ENCODE data around the gene IL17F.

- TF ChIP-seq POLR2A (IDR thresholded peaks at IDR 0.05; ENCODE audit: control extremely low read depth in 1 of 2, low read depth in 2 of 2, low read length in 2 of 2) (no peak), POLR2AphosphoS5 (IDR thresholded peaks at IDR 0.05; ENCODE audit: low read depth, low read length) (no peak), JUND (IDR thresholded peaks at IDR 0.05; ENCODE audit: low read length) (no peak), SP2 (IDR thresholded peaks at IDR 0.05; ENCODE audit: low read length) (no peak), SP1 (IDR thresholded peaks at IDR 0.05; ENCODE audit: low read depth, low read length) (no peak), RAD21 (IDR thresholded peaks at IDR 0.05 in 1 of 2, conservative IDR thresholded peaks at IDR 0.05 in 1 of 2; ENCODE audit: low read depth in 2 of 2, low read length in 2 of 2) (peak; percentile 39 to 50), BRCA1 (IDR thresholded peaks at IDR 0.05; ENCODE audit: low read depth, low read length) (no peak)
- TF ChIP-seq, protein P1, sequence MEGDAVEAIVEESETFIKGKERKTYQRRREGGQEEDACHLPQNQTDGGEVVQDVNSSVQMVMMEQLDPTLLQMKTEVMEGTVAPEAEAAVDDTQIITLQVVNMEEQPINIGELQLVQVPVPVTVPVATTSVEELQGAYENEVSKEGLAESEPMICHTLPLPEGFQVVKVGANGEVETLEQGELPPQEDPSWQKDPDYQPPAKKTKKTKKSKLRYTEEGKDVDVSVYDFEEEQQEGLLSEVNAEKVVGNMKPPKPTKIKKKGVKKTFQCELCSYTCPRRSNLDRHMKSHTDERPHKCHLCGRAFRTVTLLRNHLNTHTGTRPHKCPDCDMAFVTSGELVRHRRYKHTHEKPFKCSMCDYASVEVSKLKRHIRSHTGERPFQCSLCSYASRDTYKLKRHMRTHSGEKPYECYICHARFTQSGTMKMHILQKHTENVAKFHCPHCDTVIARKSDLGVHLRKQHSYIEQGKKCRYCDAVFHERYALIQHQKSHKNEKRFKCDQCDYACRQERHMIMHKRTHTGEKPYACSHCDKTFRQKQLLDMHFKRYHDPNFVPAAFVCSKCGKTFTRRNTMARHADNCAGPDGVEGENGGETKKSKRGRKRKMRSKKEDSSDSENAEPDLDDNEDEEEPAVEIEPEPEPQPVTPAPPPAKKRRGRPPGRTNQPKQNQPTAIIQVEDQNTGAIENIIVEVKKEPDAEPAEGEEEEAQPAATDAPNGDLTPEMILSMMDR (IDR thresholded peaks at IDR 0.05; ENCODE audit: control extremely low read depth in 1 of 3, insufficient read depth in 1 of 3, low read depth in 1 of 3, low read length in 3 of 3), result peak in 2 of 3 experiments; percentile 12 to 19; a peak in 2 of 4 replicates
Observed at GRCh38 chr6:52207066-52207465, 37.2 kb downstream of the IL17F start.
